AG09319 (cell line): Measurements from ENCODE around the gene EDARADD.
"Not testable (repeated sequence)": the region's sequence is repeated elsewhere in the genome, so short reads cannot be mapped to it uniquely, and the experiment has no call there.

Source experiments
- DNase-seq: peaks from one replicate; pipeline ENCODE4 v3.0.0-alpha.2; 2010; ENCODE audit warnings: low read depth; ENCODE audit errors: extremely low read depth
- CTCF ChIP-seq: IDR thresholded peaks from 2 replicates; pipeline ENCODE4 v1.5.1; 2011; ENCODE audit warnings: low read depth, mild to moderate bottlenecking, inconsistent platforms, low read length, moderate library complexity

EDARADD gene

GRCh38 chr1:236354330-236355147, 39.5 kb upstream of the EDARADD start:
- no peak for TF ChIP-seq CTCF
- no peak for DNase-seq

- TF ChIP-seq CTCF, result no peak
Measured at GRCh38 chr1:236356141-236356540, 37.9 kb upstream of the EDARADD start.

GRCh38 chr1:236361909-236362590, 32.0 kb upstream of the EDARADD start:
- no peak for DNase-seq
- no peak for TF ChIP-seq CTCF

More at GRCh38 chr1:236356141-236356540, 37.9 kb upstream of the EDARADD start:
- DNase-seq, result no peak

- no peak for DNase-seq
- no peak for TF ChIP-seq CTCF
Measured at GRCh38 chr1:236363237-236363636, 30.8 kb upstream of the EDARADD start.

- TF ChIP-seq CTCF, result no peak
- DNase-seq, result no peak
Measured at GRCh38 chr1:236365999-236366570, 28.0 kb upstream of the EDARADD start.

DNA sequence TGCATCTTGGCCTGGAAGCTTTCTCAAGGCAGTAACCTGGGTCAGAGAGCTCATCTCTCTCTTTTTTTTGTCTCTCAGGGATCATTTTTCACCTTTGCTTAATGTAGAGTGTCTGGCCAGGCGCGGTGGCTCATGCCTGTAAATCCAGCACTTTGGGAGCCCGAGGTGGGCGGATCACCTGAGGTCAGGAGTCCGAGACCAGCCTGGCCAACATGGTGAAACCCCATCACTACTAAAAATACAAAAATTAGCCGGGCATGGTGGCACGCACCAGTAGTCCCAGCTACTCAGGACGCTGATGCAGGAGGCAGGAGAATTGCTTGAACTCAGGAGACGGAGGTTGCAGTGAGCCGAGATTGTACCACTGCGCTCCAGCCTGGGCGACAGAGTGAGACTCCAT, 27.4 kb upstream of the EDARADD start:
- DNase-seq, result not testable (repeated sequence)

- no peak for TF ChIP-seq CTCF
- DNase-seq, result no peak
Measured at GRCh38 chr1:236370420-236370819, 23.7 kb upstream of the EDARADD start.
